Measurements from ENCODE around the gene RPL21.
"Not testable (repeated sequence)": the region's sequence is repeated elsewhere in the genome, so short reads cannot be mapped to it uniquely, and the experiment has no call there.

The RPL21 gene

GRCh38 chr13:27259831-27260230, 8.5 kb downstream of the RPL21 start:
- DNase-seq = no peak

GRCh38 chr13:27261396-27261795, 10.0 kb downstream of the RPL21 start:
- no peak for DNase-seq

DNA sequence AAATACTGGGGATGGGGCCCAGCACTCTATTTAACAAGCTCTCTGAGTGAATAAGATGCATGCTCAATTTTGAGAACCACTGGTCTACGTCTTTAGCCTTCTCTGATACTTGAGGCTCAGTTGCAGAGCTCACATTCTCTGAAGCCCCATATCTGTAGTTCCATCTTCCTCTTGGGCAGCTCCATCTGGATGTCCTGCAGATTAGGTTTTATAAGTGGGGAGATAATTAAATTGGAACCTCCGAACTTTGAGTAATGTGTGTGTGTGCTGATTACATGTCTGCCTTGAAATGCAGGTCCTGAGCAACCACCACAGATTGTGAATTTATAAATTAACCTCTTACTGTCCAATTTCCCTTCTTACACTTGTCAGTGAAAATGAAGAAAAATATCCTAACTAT, 12.1 kb downstream of the RPL21 start:
- DNase-seq = no peak

DNA sequence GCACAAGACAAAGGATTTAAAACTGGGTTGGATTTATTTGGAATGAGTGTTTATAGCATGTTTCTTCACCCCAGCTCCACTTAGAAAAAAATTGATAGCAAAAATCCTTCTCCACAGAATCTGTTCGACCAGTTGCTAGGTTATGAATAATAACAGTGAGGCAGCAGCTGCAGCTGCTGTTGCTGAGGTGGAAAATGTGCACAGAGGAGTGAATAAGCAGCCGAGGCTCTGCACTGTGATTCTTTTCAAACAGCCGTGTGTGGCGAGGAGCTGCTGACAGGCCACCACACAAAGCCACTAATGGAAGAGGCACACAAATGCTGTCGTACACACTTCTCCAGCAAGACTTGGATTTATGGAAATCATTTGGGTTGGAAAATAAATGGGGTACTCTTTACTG, 12.8 kb downstream of the RPL21 start:
- DNase-seq = no peak

DNA sequence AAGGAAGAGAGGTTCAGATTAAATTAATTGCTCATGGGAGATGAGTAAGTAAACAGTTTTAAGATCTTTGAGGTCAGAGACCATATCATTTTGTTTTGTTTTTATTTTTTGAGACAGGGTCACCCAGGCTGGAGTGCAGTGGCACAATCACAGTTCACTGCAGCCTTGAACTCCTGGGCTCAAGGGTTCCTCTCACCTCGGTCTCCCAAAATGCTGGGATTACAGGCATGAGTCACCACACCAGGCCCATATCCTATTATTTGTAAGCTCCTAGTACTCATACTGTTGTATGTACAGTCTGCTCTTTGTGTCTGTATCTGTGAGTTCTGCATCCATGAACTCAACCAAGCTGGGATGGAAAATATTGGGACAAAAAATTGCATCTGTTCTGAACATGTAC, 13.3 kb downstream of the RPL21 start:
- no peak for DNase-seq

DNA sequence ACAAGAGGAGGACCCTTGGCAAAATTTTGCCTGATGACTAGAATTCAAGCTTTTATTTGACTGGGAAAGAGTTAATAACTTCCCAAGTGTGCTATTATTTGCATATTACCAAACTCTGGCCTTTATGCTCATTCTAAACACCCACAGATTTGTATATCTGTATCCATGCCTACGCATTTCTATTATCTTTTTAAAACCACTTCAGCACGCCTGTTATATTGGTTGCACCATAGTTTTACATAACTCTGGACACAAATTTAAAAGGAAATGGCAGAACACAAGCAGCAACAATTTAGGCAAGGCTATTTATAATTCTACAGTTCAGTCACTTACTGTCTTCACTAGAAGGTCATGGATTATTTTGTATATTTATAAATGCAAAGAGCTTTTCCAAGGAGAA, 15.6 kb downstream of the RPL21 start:
- no peak for DNase-seq

GRCh38 chr13:27267596-27267995, 16.2 kb downstream of the RPL21 start:
- DNase-seq = no peak

DNA sequence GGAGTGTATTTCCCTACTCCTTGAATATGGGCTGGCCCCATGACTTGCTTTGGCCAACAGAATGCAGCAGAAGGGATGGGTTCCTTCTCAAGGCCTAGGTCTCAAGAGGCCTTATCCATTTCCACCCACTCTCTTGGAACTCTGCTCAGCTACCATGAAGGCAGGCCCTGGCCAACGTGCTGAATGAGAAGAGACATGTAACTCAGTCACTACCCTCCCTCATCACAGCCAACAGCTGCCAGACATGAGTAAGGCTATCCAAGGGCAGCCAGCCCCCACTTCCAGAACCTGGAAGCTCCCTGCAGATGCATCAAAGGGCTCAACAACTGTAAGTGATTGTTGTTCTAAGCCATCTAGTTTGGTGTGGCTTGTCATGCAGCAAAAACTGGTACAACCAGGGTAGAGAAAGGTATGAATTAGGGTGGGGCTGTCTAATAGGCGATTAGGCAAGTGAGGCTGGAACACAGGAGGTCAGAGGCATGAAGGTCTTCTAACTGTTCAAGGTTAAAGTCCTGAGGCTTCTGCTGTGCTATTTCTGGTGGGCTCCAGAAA, 17.8 kb downstream of the RPL21 start:
- DNase-seq = no peak

DNA sequence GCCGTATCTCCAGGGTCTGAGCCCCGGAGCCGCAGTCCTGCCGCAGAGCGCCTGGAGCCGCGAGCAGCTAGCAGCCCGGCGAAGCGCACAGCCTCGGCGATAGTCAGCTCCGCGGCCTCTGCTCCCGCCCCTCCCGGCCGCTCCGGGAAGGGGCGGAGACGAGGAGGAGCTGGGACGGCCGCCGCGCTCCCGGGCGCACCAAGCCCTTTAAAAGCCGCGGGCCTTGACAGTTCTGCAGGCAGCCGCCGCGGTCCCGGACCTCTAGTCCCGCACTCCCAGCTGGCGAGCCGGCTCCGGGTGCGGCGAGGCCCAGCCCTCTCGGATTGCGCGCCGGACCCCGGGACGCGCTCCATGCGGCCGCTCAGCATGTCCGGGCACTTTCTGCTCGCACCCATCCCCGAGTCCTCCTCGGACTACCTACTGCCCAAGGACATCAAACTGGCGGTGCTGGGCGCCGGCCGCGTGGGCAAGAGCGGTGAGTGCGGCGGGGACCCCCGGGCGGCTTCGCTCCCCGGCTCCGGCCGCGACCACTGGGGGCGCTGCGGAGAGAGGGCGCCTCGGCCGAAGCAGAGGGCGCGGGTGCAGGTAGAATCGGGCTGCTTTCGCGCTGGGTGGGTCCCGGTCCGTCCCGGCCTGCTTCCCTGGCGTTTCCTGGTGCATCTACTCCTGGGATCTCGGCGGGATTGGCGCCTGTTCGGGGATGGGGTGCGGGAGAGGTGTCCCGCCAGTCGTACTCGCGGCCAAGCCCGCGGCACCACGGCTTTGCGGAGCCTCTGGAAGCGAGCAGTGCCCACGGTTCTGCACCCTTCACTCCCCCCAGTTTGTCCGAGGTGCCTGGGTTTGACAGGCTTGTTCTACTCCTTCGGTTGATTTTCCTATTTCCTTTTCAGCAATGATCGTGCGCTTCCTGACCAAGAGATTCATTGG, 19.5 kb downstream of the RPL21 start, which contains the start of gene RASL11A:
TSS of gene RASL11A (plus strand) at position 237 of the 927 bp plus-strand sequence. CDS start at position 352, 115 bp downstream.
- DNase-seq = peak; percentile 78

DNA sequence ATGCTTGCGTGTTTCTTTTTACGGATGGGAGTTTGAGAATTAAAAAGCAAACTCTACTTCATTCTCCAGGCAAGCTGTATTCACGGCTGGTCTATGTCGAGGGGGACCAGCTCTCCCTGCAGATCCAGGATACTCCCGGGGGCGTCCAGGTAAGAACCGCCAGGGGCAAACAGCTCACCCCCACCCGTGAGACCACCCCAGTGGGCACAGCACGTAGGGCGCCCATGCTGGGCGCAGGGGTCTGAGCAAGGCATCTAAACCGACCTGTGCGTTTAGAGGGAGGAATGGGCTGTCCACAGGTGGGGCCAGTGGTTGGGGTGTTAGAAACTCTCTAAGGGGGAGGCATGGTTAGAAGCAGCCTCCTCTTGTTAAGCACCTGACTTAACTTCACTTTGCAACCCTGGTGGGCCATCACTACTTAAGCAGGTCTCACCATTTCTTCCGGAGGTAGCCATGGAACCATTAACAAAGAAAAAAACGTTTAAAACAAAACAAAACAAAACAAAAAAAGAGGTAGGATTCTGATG, 20.3 kb downstream of the RPL21 start:
- DNase-seq = no peak

DNA sequence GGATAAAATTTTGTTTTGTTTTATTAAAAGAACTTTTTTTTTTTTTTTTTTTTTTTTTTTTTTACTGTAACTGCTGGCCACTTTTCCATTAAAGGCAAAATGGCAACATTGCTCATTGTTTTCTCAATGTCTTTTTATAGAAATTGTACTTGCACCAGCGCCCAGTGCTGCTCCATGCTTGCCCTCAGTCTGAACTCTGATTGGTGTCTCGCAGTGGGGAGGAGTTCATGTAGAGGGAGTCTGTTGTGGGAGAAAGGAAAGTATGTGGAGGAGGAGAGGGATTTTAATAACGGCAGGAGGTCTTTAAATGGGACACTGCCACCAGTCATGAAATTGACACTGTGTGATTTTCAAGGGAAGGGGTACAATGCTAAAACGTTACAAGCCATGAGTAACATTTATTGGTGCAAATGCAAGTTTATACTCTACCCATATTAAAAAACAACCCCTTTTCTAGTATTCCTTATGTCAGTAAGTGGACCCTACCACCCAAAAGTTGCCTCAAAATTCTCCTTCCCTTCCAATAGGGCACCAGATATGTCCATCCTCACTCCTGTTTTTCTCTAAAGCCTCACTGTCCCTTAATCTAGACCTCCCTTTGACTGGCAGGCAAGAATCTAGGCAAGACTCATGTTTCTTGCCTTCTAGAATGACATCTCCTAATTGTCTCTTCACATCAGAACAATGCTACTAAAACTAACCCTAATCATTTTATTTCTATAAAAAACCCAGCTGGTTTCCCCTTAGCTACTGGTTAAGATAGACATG, 22.5 kb downstream of the RPL21 start:
- no peak for DNase-seq

DNA sequence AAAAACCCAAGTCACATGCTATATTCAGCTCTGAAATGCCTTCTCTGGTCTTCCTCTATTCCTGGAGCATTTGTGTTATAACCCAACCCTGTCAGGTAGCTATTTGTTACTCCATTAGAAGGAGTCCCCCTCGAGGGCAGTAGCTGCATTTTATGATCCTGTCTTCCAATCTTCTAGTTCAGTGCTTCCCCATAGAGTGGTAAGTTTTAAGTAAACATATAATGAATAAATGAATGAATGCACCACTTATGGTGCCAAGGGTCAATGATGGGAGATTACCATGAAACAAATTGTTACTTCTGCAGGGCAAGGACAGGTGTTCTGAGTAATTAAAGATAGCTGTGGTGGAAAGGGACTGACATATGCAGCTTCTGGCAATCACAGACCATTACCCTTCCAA, 23.3 kb downstream of the RPL21 start:
- DNase-seq = no peak

- DNase-seq = no peak
These were observed 24.8 kb downstream of the RPL21 start for GRCh38 chr13:27276188-27276587.

- no peak for DNase-seq
These were observed 28.1 kb downstream of the RPL21 start for GRCh38 chr13:27279506-27279905.

GRCh38 chr13:27280009-27280656, 28.8 kb downstream of the RPL21 start:
- no peak for DNase-seq

GRCh38 chr13:27280841-27281240, 29.5 kb downstream of the RPL21 start:
- no peak for DNase-seq

- DNase-seq = no peak
These were observed 30.1 kb downstream of the RPL21 start for GRCh38 chr13:27281420-27281819.

DNA sequence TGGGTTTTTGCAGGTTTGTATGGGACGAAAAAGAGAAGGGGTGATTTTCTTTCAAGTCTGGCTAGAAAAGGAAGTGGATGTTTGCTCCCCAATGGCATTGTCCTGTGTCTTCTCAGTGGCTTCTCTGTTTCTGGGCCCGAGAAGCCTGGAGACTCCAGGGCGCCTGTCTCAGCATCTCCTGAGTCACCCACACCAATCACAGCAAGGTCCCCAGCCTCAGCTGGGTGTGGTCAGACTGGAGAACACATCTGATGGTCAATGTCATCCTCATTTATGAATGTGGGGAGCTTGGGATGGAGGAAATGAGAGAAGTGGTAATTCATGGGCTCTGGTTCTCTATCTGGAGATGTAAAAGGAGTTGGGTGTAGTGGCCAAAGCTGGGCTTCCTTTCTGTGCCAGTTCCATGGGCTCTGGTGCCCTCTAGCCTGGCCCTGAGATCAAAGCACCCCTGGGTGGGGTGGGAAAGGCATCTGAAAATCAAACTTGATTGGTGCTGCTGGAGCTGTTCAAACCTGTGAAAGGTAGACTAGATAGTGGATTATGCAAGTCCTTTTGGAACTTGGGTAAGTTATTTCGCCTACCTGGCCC, 32.6 kb downstream of the RPL21 start:
- DNase-seq = no peak

DNA sequence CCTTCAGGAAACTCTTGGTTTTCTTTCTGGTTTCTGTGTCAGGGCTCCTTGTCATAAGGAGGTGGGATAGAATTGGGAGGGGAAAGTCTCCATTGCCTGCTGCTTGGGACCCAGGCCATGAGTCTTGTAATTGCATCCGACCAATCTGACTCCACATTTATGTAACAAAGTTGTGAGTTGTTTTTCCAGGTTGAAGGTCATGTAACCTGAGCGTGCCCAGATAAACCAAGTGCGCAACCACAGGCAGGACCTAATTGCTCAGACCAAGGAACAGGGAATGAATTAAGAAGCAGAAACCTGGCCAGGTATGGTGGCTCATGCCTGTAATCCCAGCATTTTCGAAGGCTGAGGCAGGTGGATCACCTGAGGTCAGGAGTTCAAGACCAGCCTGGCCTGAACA, 37.0 kb downstream of the RPL21 start:
- DNase-seq = no peak

DNA sequence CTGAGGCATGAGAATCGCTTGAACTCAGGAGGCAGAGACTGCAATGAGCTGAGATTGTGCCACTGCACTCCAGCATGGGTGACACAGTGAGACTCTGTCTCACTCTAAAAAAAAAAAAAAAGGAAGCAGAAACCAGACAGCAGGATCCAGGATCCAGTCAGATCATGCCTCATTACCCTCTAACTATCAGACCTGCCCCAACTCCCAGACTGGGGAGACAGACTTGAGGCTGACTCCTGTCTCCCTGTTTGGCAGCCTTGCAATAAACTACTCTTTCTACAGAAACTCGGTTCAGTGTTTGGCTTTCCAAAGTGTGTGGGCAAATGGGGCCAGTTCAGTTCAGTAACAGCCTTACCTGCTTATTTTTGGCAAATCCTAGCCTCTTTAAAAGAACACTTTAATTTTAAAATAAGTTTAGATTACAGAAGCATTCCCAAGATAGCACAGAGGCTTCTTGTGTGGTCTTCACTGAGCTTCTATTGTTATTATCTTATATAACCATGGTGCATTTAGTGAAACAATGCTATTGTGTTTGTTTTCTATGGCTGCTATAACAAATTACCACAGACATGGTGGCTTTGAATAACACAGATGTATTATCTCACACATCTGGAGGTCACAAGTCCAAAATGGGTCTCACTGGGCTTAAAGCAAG, 37.8 kb downstream of the RPL21 start:
- no peak for DNase-seq

DNA sequence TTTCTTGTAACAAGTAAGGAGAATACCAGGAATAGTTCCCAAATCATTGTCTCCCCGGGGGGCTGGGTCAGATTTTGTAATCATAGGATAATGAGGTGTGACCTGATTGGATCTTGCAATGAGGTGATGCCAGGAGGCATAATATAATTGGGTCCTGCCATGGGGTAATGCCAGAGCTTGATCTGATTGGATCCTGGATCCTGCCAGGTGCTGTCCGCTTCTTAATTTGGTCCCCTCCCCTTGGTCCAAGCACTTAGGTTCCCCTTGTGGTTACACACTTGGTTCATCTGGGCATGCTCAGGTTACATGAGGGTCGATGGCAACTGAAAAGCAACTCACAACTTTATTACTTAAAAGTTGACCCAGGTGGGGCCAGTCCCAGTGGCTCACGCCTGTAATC, 39.4 kb downstream of the RPL21 start:
- no peak for DNase-seq

DNA sequence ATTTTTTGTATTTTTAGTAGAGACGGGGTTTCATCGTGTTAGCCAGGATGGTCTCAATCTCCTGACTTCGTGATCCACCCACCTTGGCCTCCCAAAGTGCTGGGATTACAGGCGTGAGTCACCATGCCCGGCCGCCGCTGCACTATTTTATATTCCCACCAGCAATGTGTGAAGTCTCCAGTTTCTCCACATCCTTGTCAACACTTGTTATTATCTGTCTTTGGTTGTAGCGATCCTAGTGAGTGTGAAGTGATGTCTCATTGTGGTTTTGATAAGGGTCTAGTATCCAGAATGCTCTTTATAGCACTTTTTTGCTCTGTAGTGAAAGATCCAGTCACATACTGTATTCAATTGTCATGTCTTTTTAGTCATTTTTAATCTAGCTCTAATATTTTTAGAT, 40.6 kb downstream of the RPL21 start:
- not testable (repeated sequence) for DNase-seq

All from 8988T (cell line).